Body of pancreas (tissue), 4 donors: Measurements from ENCODE around the gene CACYBP. TPM values are rescaled to one million over a fixed set of nuclear protein-coding genes. Genes with fewer than 3 reads are reported as not detected.

ENCODE experiments used
- ATAC-seq: fragments of 150-250 bp; one replicate; pipeline ENCODE4 v1.9.1; 2016
- DNase-seq, 4 donors: peaks; one replicate each; pipeline ENCODE4 v3.0.0-alpha.2; 2019
- H3K27ac ChIP-seq, 4 donors: fragments of 200-600 bp; sonication (generic); 1 replicate in 3 of 4; 2 replicates in 1 of 4; pipeline versions ENCODE4 v1.5.1 to v1.6.1; 2016 to 2019; ENCODE audit warnings: mild to moderate bottlenecking in 1 of 4, mixed read lengths in 1 of 4, moderate library complexity in 1 of 4
- H3K27me3 ChIP-seq, 2 donors: fragments of 200-600 bp; sonication (generic); one replicate each; pipeline ENCODE4 v1.6.0; 2016; ENCODE audit warnings: mild to moderate bottlenecking in 1 of 2
- H3K36me3 ChIP-seq, 2 donors: fragments of 200-600 bp; sonication (generic); replicated peaks in 1 of 2; 2 replicates each; pipeline ENCODE4 v1.5.1; 2016; ENCODE audit warnings: low read depth in 2 of 2; ENCODE audit not compliant: insufficient read depth in 1 of 2
- H3K4me1 ChIP-seq: fragments of 200-600 bp; sonication (generic); one replicate; pipeline ENCODE4 v1.6.0; 2016
- H3K4me3 ChIP-seq, 2 donors: fragments of 200-600 bp; sonication (generic); 1 replicate in 1 of 2; 2 replicates in 1 of 2; pipeline ENCODE4 v1.5.1; 2016 to 2019
- H3K9me3 ChIP-seq, 3 donors: fragments of 200-600 bp; sonication (generic); 1 replicate in 2 of 3; 2 replicates in 1 of 3; pipeline ENCODE4 v1.5.1; 2016
- POLR2A ChIP-seq, 3 donors: fragments of 450-650 bp; IDR thresholded peaks; one replicate each; pipeline ENCODE4 v1.6.1; 2016; ENCODE audit warnings: antibody characterized with exemption in 3 of 3, mild to moderate bottlenecking in 2 of 3
- WGBS, 2 donors: methylation state at CpG; one replicate each; pipeline ENCODE4 v1.1.5; 2017; 5-methylcytosine and 5-hydroxymethylcytosine counted together
- intact Hi-C: fragments of 100-400 bp; cut with DNase I; formaldehyde crosslinking; loops from one replicate; pipeline ENCODE4 v1.15.1; 2023
- small RNA-seq: library from RNA; depleted of rRNA; stranded (forward); fragments of <200 nt; gene quantifications from one replicate; pipeline ENCODE3, GENCODE V24; 2016
- total RNA-seq, 2 donors: library from RNA; depleted of rRNA; stranded (reverse); fragments of >200 nt; gene quantifications; one replicate each; pipeline ENCODE4 v1.1.0, GENCODE V29; 2016
- TF ChIP-seq, protein P1 (sequence below), 7 experiments: fragments of 450-650 bp in 4 of 7; fragments of 200-600 bp in 3 of 7; sonication (generic) in 3 of 7; IDR thresholded peaks; one replicate each; pipeline ENCODE4 v1.5.1; 2016 to 2019; ENCODE audit warnings: antibody characterized with exemption in 7 of 7

CACYBP gene
- total RNA-seq, 2 donors from 2014 or later, result 43.5 to 86.9 TPM

DNA sequence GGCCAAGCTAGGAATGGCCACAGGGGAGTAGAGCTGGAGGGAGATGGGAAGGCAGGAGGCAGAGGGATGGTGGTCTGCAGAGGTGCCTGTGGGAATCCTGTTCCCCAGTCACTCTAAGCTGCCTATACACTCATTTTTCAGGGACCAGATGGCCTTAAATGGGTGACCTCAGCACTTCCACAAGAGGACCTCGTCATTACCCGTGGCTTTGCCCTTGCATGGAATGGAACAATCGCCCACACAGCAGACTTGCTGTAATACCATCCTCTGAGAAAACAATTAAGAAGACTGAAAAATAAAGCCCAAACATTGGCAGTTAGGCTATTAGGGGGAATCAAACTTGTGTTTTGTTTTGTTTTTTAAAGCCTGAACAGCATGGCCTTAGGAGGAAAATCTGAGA, 55.0 kb downstream of the CACYBP start:
- DNase-seq (no peak), ATAC-seq (no peak)
- Histone ChIP-seq H3K27ac (no peak overlapping the region), H3K27me3 (no peaks in the 10 kb centered on the region), H3K4me1 (no peaks in the 10 kb centered on the region), H3K9me3 (no peaks in the 10 kb centered on the region), H3K4me3 (no peak overlapping the region), H3K36me3 (no peaks in the 10 kb centered on the region)
- intact Hi-C loops, result no loop called here
- TF ChIP-seq, protein P1, sequence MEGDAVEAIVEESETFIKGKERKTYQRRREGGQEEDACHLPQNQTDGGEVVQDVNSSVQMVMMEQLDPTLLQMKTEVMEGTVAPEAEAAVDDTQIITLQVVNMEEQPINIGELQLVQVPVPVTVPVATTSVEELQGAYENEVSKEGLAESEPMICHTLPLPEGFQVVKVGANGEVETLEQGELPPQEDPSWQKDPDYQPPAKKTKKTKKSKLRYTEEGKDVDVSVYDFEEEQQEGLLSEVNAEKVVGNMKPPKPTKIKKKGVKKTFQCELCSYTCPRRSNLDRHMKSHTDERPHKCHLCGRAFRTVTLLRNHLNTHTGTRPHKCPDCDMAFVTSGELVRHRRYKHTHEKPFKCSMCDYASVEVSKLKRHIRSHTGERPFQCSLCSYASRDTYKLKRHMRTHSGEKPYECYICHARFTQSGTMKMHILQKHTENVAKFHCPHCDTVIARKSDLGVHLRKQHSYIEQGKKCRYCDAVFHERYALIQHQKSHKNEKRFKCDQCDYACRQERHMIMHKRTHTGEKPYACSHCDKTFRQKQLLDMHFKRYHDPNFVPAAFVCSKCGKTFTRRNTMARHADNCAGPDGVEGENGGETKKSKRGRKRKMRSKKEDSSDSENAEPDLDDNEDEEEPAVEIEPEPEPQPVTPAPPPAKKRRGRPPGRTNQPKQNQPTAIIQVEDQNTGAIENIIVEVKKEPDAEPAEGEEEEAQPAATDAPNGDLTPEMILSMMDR (IDR thresholded peaks at IDR 0.05), result no peak
- no peak for TF ChIP-seq POLR2A (IDR thresholded peaks at IDR 0.05)
- 69 to 72% methylated on average over 3 of the region's 3 CpGs for WGBS, 2 donors

Small RNAs within 50 kb of the gene (small RNA-seq; reads per million reads assigned to genes)
- gene RF00019 (not detected), gene RNU6-307P (not detected)

Other genes with a start within 250 kb of the CACYBP start
- 10 to 100 TPM; 10.9 to 15.6 TPM for gene MRPS14, start 23.5 kb downstream of the CACYBP start, total RNA-seq
- under 1 TPM in 1 of 2 donors, not detected in 1; under 0.01 TPM for gene TNN, start 67.9 kb downstream of the CACYBP start, total RNA-seq
- 10 to 100 TPM; 10.1 to 29.7 TPM for gene KIAA0040, start 192.8 kb downstream of the CACYBP start, total RNA-seq